Liver (tissue), 9 donors: Measurements from ENCODE around the gene CNTN5. TPM values are rescaled to one million over a fixed set of nuclear protein-coding genes. Genes with fewer than 3 reads are reported as not detected.

Source experiments
- DNase-seq: peaks from one replicate; pipeline ENCODE4 v3.0.0-alpha.2; 2017; ENCODE audit warnings: low spot score
- H3K27ac ChIP-seq, 2 donors: one replicate each; pipeline ENCODE4 v1.7.0; 2013; ENCODE audit warnings: inconsistent platforms in 2 of 2, low read length in 2 of 2, control low read depth in 1 of 2, low read depth in 1 of 2, mild to moderate bottlenecking in 1 of 2
- H3K27me3 ChIP-seq, 4 donors: one replicate each; pipeline versions ENCODE4 v1.6.1 to v1.7.0; 2013; ENCODE audit warnings: low read length in 3 of 4, inconsistent platforms in 1 of 4, mild to moderate bottlenecking in 1 of 4, moderate library complexity in 1 of 4; ENCODE audit not compliant: control insufficient read depth in 4 of 4, insufficient read depth in 4 of 4
- H3K36me3 ChIP-seq, 4 donors: one replicate each; pipeline versions ENCODE4 v1.6.1 to v1.7.0; 2013; ENCODE audit warnings: low read length in 3 of 4, mild to moderate bottlenecking in 3 of 4, low read depth in 1 of 4, moderate library complexity in 1 of 4; ENCODE audit not compliant: control insufficient read depth in 4 of 4, insufficient read depth in 3 of 4
- H3K4me1 ChIP-seq, 4 donors: one replicate each; pipeline versions ENCODE4 v1.6.1 to v1.7.0; 2013; ENCODE audit warnings: low read length in 3 of 4, mild to moderate bottlenecking in 3 of 4, moderate library complexity in 1 of 4; ENCODE audit not compliant: control insufficient read depth in 4 of 4, insufficient read depth in 4 of 4
- H3K4me3 ChIP-seq, 3 donors: one replicate each; pipeline versions ENCODE4 v1.6.1 to v1.7.0; 2013; ENCODE audit warnings: low read length in 3 of 3, control low read depth in 1 of 3, low read depth in 1 of 3, mild to moderate bottlenecking in 1 of 3
- H3K9ac ChIP-seq, 2 donors: one replicate each; pipeline ENCODE4 v1.7.0; 2013; ENCODE audit warnings: low read length in 2 of 2, mild to moderate bottlenecking in 2 of 2, moderate library complexity in 2 of 2, control low read depth in 1 of 2, low read depth in 1 of 2
- H3K9me3 ChIP-seq, 4 donors: one replicate each; pipeline versions ENCODE4 v1.6.1 to v1.7.0; 2013; ENCODE audit warnings: low read length in 3 of 4; ENCODE audit not compliant: control insufficient read depth in 4 of 4
- ATF3 ChIP-seq: IDR thresholded peaks from 2 replicates; pipeline ENCODE4 v1.6.1; 2016; ENCODE audit warnings: antibody characterized with exemption
- CTCF ChIP-seq: fragments of 150-350 bp; IDR thresholded peaks from 2 replicates; pipeline ENCODE4 v1.5.1; 2017; ENCODE audit warnings: improper control_type of control experiment, low read depth, low read length; ENCODE audit not compliant: missing input control
- FOXA1 ChIP-seq: IDR thresholded peaks from 2 replicates; pipeline ENCODE4 v1.6.1; 2016; ENCODE audit warnings: antibody characterized with exemption
- FOXA2 ChIP-seq: IDR thresholded peaks from 2 replicates; pipeline ENCODE4 v1.6.1; 2016; ENCODE audit warnings: antibody characterized with exemption
- HNF4A ChIP-seq, 2 donors: conservative IDR thresholded peaks; 2 replicates each; pipeline ENCODE4 v1.6.1; 2016; ENCODE audit warnings: antibody characterized with exemption in 2 of 2, mild to moderate bottlenecking in 2 of 2
- HNF4G ChIP-seq: IDR thresholded peaks from 2 replicates; pipeline ENCODE4 v1.6.1; 2016; ENCODE audit warnings: antibody characterized with exemption
- JUND ChIP-seq, 2 donors: IDR thresholded peaks; 2 replicates each; pipeline ENCODE4 v1.6.1; 2016; ENCODE audit warnings: antibody characterized with exemption in 2 of 2
- MAX ChIP-seq: IDR thresholded peaks from 2 replicates; pipeline ENCODE4 v1.6.1; 2016; ENCODE audit warnings: antibody characterized with exemption
- NR2F2 ChIP-seq: IDR thresholded peaks from 2 replicates; pipeline ENCODE4 v1.6.1; 2016; ENCODE audit warnings: antibody characterized with exemption
- RAD21 ChIP-seq, 2 donors: IDR thresholded peaks; 2 replicates each; pipeline ENCODE4 v1.6.1; 2016; ENCODE audit warnings: antibody characterized with exemption in 2 of 2, mild to moderate bottlenecking in 2 of 2
- RXRA ChIP-seq, 2 donors: IDR thresholded peaks; 2 replicates each; pipeline ENCODE4 v1.6.1; 2017 to 2018; ENCODE audit warnings: antibody characterized with exemption in 2 of 2, mild to moderate bottlenecking in 1 of 2
- SP1 ChIP-seq: IDR thresholded peaks from 2 replicates; pipeline ENCODE4 v1.6.1; 2018; ENCODE audit warnings: antibody characterized with exemption, mild to moderate bottlenecking
- TAF1 ChIP-seq: conservative IDR thresholded peaks from 2 replicates; pipeline ENCODE4 v1.6.1; 2016; ENCODE audit warnings: antibody characterized with exemption, mild to moderate bottlenecking
- ZBTB33 ChIP-seq: IDR thresholded peaks from 2 replicates; pipeline ENCODE4 v1.6.1; 2016; ENCODE audit warnings: antibody characterized with exemption
- WGBS: extraction: QIAGEN DNeasy Blood & Tissue Kit; methylation state at CpG from one replicate; pipeline ENCODE4 v1.1.7; 2013; 5-methylcytosine and 5-hydroxymethylcytosine counted together
- polyA plus RNA-seq, 2 donors: library from polyadenylated mRNA; stranded (reverse) in 1 of 2; unstranded in 1 of 2; fragments of 200-250 nt in 1 of 2; fragments of >200 nt in 1 of 2; fragmentation: Nextera tagmentation in 1 of 2; extraction: Ambion mirVana in 1 of 2; gene quantifications; one replicate each; pipeline versions ENCODE4 v1.2.1 to v1.2.3, GENCODE V29; 2013 to 2015
- total RNA-seq, 2 donors: library from RNA; depleted of rRNA; stranded (reverse); fragments of >200 nt; gene quantifications; one replicate each; pipeline ENCODE4 v1.2.3, GENCODE V29; 2014
- donor health status: healthy.
- donor health status: healthy.
- donor health status: healthy.
- donor health status: healthy.
- donor health status: healthy.

CNTN5 gene
- total and polyA plus RNA-seq, 4 donors: 0.01 to 0.08 (median 0.04) TPM

GRCh38 chr11:99973993-99974392 lies 953.2 kb downstream of the CNTN5 start:
- Histone ChIP-seq H3K9me3 (peaks cover 0 to 7% (median 0%) of the 10 kb centered on the region in 4 donors), H3K27me3 (no peaks in the 10 kb centered on the region), H3K27ac (no peak overlapping the region), H3K36me3 (no peaks in the 10 kb centered on the region), H3K4me3 (no peak overlapping the region), H3K4me1 (no peaks in the 10 kb centered on the region), H3K9ac (no peak overlapping the region)
- DNase-seq: no peak
- TF ChIP-seq MAX (no peak), TAF1 (no peak), FOXA2 (no peak), FOXA1 (no peak), SP1 (no peak), ATF3 (no peak), ZBTB33 (no peak), NR2F2 (no peak), RXRA (IDR thresholded peaks at IDR 0.05) (no peak), HNF4G (no peak), RAD21 (IDR thresholded peaks at IDR 0.05) (no peak)
- 44% methylated on average over 4 of the region's 4 CpGs for WGBS

- WGBS: 42% methylated on average over 2 of the region's 2 CpGs
- H3K27me3 ChIP-seq: no peaks in the 10 kb centered on the region
- no peak overlapping the region for H3K9ac ChIP-seq
- no peak for TF ChIP-seq ATF3
- no peak for TF ChIP-seq NR2F2
- TF ChIP-seq TAF1: no peak
- TF ChIP-seq CTCF: no peak
- TF ChIP-seq RXRA (IDR thresholded peaks at IDR 0.05): no peak
- TF ChIP-seq FOXA2: no peak
- TF ChIP-seq JUND (IDR thresholded peaks at IDR 0.05): no peak
- TF ChIP-seq SP1: no peak
- no peak for TF ChIP-seq MAX
- no peak for TF ChIP-seq HNF4A (conservative IDR thresholded peaks at IDR 0.05)
- TF ChIP-seq RAD21 (IDR thresholded peaks at IDR 0.05): no peak
- no peak for TF ChIP-seq FOXA1
- no peak overlapping the region for H3K27ac ChIP-seq
- DNase-seq: no peak
- H3K4me1 ChIP-seq: no peaks in the 10 kb centered on the region
- no peaks in the 10 kb centered on the region for H3K36me3 ChIP-seq
- H3K4me3 ChIP-seq: no peak overlapping the region
- peaks cover 0 to 7% (median 0%) of the 10 kb centered on the region in 4 donors for H3K9me3 ChIP-seq
These were observed 958.3 kb downstream of the CNTN5 start for GRCh38 chr11:99979042-99979441.
